Sigmoid colon (tissue), 3 donors: ENCODE data around the gene IL1R2.

Source experiments
- POLR2A ChIP-seq, 2 donors: fragments of 450-650 bp; IDR thresholded peaks; one replicate each; pipeline ENCODE4 v1.6.1; 2016; ENCODE audit warnings: antibody characterized with exemption in 2 of 2, mild to moderate bottlenecking in 2 of 2, moderate library complexity in 2 of 2
- TF ChIP-seq, protein P1 (sequence below), 4 experiments: fragments of 450-650 bp in 3 of 4; fragments of 200-600 bp in 1 of 4; IDR thresholded peaks; one replicate each; pipeline ENCODE4 v1.5.1; 2016 to 2019; ENCODE audit warnings: antibody characterized with exemption in 4 of 4, mild to moderate bottlenecking in 3 of 4, moderate library complexity in 2 of 4

DNA sequence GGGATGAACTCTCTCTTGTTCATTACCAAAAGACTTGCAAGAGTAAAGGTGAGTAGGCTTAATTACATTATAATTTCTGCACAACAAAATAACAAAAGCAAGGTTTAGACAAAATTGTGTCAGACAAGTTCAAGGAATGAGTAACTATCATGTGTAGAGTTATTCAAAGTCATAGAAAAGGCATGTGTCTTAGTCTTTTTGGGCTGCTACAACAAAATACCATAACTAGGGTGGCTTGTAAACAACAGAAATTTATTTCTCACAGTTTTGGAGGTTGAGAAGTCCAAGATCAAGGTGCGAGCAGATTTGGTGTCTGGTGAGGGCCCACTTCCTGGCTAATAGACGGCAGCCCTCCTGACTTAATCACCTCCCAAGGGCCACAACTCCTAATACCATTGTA is 37.6 kb downstream of the IL1R2 start:
- TF ChIP-seq, protein P1, sequence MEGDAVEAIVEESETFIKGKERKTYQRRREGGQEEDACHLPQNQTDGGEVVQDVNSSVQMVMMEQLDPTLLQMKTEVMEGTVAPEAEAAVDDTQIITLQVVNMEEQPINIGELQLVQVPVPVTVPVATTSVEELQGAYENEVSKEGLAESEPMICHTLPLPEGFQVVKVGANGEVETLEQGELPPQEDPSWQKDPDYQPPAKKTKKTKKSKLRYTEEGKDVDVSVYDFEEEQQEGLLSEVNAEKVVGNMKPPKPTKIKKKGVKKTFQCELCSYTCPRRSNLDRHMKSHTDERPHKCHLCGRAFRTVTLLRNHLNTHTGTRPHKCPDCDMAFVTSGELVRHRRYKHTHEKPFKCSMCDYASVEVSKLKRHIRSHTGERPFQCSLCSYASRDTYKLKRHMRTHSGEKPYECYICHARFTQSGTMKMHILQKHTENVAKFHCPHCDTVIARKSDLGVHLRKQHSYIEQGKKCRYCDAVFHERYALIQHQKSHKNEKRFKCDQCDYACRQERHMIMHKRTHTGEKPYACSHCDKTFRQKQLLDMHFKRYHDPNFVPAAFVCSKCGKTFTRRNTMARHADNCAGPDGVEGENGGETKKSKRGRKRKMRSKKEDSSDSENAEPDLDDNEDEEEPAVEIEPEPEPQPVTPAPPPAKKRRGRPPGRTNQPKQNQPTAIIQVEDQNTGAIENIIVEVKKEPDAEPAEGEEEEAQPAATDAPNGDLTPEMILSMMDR (IDR thresholded peaks at IDR 0.05), result no peak
- TF ChIP-seq POLR2A (IDR thresholded peaks at IDR 0.05), result no peak
